ENCODE measurements around the gene C3orf33.
A peak's percentile ranks its signal among the peaks of the same experiment; 100 is the strongest.
"Not testable (repeated sequence)": the region's sequence is repeated elsewhere in the genome, so short reads cannot be mapped to it uniquely, and the experiment has no call there.

The C3orf33 gene, protein sequence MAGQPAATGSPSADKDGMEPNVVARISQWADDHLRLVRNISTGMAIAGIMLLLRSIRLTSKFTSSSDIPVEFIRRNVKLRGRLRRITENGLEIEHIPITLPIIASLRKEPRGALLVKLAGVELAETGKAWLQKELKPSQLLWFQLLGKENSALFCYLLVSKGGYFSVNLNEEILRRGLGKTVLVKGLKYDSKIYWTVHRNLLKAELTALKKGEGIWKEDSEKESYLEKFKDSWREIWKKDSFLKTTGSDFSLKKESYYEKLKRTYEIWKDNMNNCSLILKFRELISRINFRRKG

DNA sequence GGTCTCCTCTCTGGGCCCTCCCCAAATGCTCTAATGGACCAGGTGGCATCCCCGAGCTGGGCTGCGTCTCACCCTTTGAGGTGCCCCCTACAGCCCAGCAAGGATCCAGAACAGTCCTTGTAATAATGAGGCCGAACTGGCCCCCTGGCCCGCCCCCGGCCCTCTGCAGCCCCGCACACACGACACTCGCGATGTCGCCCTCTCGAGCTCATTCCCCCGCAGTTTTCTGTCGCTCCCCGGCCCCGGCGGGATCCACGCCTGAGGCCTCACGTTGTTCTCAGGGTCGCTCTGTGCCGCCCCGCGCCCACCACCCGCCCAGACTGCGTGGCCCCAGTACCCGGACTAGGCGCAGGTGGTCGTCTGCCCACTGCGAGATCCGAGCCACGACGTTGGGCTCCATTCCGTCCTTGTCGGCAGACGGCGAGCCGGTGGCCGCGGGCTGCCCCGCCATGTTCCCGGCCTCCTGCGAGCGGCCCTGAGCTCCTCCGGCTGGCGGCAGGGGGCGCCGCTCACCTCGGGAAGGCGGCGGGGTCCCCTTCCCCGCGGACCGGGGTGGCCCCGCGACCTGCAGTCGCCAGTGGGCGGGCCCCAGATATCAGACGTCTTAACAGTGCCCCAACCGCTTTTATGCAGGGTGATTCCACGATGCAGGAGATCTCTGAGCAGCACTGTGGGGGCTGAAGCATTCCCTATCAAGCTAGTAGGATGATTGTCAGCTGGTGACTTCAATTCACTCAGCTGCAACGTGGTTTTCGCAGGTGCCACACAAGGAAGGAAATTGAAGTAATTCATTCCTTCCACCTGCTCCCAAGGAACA, at the start of gene C3orf33:
Gene C3orf33 (minus strand): TSS at position 477 of the 817 bp plus-strand sequence. CDS start 26 bp downstream, at position 451.
- Histone ChIP-seq H3K4me3 (ENCODE audit: low read depth, low read length) (peak within 1 kb of the TSS; percentile 97), H3K27ac (ENCODE audit: low read depth, low read length) (peak within 1 kb of the TSS; percentile 25; the same call in 1 of the 2 replicates), H2AFZ (ENCODE audit: low read length, unreplicated experiment) (peak within 1 kb of the TSS; percentile 97), H3K79me2 (ENCODE audit: control insufficient read depth, insufficient read depth, low read length, unreplicated experiment) (no peaks in the 10 kb centered on the region), H3K27me3 (ENCODE audit: insufficient read depth, low read length) (no peaks in the 10 kb centered on the region), H3K4me1 (ENCODE audit: control insufficient read depth, insufficient read depth, low read length, unreplicated experiment) (no peaks in the 10 kb centered on the region), H3K36me3 (ENCODE audit: insufficient read depth, low read length) (no peaks in the 10 kb centered on the region)

DNA sequence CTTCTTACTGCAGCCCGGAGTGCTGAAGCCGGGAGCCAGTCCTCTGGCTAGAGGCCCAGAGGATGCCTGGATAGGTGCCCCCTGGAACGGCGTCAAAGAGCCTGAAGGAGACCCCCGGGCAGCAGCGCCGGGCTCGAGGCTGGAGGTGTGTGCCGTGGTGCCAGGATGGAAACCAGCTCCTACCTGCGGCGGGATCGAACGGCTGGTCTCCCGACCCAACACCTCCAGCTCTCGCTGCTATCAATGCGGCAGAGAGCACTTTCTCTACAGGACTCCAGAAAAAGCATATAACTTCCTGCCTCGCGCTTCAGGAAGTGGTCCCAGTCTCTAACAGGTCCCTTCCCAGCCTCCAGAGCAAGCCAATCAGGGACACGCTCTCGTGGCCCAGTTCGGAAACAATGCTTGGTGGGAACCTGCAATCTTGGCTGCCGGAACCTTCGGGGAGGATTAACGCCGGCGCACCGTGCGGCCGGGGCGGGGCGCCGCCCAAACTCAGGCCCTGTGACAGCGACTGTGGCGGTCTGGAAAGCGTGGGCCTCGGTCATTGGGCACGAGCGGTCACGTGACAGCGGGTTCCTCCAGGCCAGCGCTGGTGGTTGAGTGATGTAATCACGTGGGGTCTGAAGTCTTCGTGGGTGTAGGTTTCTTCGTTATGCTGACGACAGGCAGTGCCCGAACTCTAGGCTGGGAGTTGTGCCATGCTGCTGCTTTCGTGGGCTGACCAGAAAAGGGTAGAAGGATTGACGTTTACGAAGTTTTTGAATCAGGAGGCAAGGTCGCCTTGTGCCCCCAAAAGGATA, 48.3 kb upstream of the C3orf33 start, which contains the start of gene SLC33A1:
Gene SLC33A1 (minus strand): TSS at position 287 of the 800 bp plus-strand sequence. CDS start 430 bp downstream, outside the sequence.
- H3K79me2 ChIP-seq (ENCODE audit: control insufficient read depth, insufficient read depth, low read length, unreplicated experiment), result peaks cover 44% of the 10 kb centered on the region
- H3K27ac ChIP-seq (ENCODE audit: low read depth, low read length), result peak within 1 kb of the TSS; percentile 91

DNA sequence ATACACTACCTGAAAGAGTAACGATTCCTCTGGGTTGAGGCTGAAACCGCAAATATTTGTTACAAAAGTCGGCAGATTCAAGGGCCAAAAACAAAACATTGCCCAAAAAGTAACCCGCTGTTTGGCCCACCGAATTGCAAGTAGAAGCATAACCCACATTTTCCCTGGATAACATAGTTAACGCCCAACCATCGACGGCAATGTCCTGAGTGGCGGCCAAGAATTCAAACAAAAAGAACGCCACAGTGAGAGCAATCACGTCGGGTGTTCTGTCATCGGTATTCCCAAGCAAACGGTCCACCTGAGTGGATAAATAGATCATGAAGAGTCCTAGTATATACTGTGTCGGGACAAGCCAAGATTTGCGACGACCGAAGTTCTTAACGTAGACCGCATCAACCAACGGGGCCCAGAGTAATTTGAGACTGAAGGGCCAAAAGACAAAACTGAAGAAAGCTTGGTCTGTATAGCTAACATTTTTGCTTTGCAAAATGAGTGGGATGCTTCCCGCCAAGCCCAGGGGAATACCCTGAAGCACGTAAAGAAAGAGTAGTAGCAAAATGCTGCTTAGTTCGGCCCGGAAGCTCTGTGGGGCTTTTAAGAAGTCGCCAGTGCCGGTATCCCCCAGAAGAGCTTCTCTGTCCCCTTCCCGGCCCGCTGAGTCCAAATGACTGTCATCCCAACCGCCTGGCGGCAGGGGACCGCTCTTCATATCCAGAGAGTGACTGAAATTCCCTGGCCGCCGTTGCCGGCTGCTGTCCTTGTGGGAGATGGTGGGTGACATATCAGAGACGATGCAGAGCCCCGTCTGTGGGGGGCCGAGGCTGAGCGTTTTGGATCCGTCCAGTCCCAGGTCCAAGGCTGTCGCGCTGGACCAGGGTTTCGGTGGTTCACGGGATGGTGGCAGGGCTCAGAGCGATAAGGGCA, 47.4 kb upstream of the C3orf33 start:
- Histone ChIP-seq H3K4me1 (ENCODE audit: control insufficient read depth, insufficient read depth, low read length, unreplicated experiment) (no peaks in the 10 kb centered on the region), H3K4me3 (ENCODE audit: low read depth, low read length) (peak overlapping the region; percentile 96), H3K79me2 (ENCODE audit: control insufficient read depth, insufficient read depth, low read length, unreplicated experiment) (peaks cover 47% of the 10 kb centered on the region), H3K27me3 (ENCODE audit: insufficient read depth, low read length) (no peaks in the 10 kb centered on the region), H3K27ac (ENCODE audit: low read depth, low read length) (peak overlapping the region; percentile 49; the same call in 1 of the 2 replicates), H3K36me3 (ENCODE audit: insufficient read depth, low read length) (no peaks in the 10 kb centered on the region), H2AFZ (ENCODE audit: low read length, unreplicated experiment) (peak overlapping the region; percentile 27)

More for the DNA sequence above, 48.3 kb upstream of the C3orf33 start, which contains the start of gene SLC33A1:
- Histone ChIP-seq H3K4me1 (ENCODE audit: control insufficient read depth, insufficient read depth, low read length, unreplicated experiment) (no peaks in the 10 kb centered on the region), H3K36me3 (ENCODE audit: insufficient read depth, low read length) (no peaks in the 10 kb centered on the region), H2AFZ (ENCODE audit: low read length, unreplicated experiment) (peak within 1 kb of the TSS; percentile 91), H3K27me3 (ENCODE audit: insufficient read depth, low read length) (no peaks in the 10 kb centered on the region), H3K4me3 (ENCODE audit: low read depth, low read length) (peak within 1 kb of the TSS; percentile 96)

DNA sequence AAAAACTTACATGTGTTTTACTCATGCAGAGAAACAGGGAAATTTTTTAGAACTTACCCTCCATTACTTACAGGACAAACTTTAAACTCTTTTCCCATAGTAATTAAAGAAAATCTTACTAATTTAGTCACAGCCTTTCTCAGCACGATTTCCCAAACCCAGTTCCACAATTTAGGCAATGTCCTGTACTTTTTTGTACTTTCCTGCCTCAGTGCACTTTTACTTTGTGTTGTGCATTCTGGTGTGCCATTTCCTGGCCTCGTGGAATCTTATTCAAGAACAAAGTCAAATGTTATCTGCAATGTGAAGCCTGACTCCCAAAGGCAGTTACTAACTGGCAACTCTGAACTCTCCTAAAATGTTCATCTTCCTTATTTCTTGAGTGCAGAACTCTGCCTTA, 46.3 kb upstream of the C3orf33 start:
- Histone ChIP-seq H2AFZ (ENCODE audit: low read length, unreplicated experiment) (no peak overlapping the region), H3K27me3 (ENCODE audit: insufficient read depth, low read length) (no peaks in the 10 kb centered on the region), H3K79me2 (ENCODE audit: control insufficient read depth, insufficient read depth, low read length, unreplicated experiment) (peaks cover 53% of the 10 kb centered on the region), H3K36me3 (ENCODE audit: insufficient read depth, low read length) (no peaks in the 10 kb centered on the region; the same call in 1 of the 2 replicates), H3K4me3 (ENCODE audit: low read depth, low read length) (peak overlapping the region; percentile 96), H3K27ac (ENCODE audit: low read depth, low read length) (no peak overlapping the region), H3K4me1 (ENCODE audit: control insufficient read depth, insufficient read depth, low read length, unreplicated experiment) (no peaks in the 10 kb centered on the region)

DNA sequence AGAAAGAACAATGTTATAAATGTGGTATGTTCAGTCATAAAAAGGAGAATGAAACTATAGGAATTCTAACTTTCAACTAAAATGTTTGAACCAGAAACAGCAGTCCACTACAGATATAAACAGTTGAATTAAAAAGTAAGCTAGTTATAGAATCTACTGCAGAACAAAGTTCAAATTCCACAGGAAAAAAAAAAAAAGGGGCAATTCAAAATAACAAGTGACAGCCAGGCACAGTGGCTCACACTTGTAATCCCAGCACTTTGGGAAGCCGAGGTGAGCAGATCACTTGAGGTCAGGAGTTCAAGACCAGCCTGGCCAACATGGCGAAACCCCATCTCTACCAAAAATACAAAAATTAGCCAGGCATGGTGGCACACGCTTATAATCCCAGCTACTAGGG, 43.3 kb upstream of the C3orf33 start:
- peaks cover 59% of the 10 kb centered on the region for H3K79me2 ChIP-seq (ENCODE audit: control insufficient read depth, insufficient read depth, low read length, unreplicated experiment)
- not testable (repeated sequence) for H3K4me3 ChIP-seq (ENCODE audit: low read depth, low read length); H3K27me3 ChIP-seq (ENCODE audit: insufficient read depth, low read length); H2AFZ ChIP-seq (ENCODE audit: low read length, unreplicated experiment); H3K27ac ChIP-seq (ENCODE audit: low read depth, low read length); H3K4me1 ChIP-seq (ENCODE audit: control insufficient read depth, insufficient read depth, low read length, unreplicated experiment); H3K36me3 ChIP-seq (ENCODE audit: insufficient read depth, low read length)

DNA sequence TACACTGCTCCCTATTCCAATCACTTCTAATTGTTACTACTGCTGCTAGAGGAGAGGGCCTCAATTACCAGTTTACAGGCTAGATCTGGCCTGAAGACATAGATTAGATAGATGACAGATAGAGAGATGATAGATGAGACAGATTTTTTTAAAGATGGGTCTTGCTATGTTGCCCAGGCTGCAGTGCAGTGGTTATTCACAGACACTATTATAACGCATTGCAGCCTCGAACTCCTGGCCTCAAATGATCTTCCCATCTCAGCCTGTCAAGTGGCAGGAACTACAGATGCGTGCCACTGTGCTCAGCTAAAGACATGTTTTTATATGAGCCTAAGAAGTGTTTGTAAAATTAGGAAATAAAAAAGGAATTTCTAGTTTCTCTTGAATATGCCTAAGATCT, 41.9 kb upstream of the C3orf33 start:
- peaks cover 48% of the 10 kb centered on the region for H3K79me2 ChIP-seq (ENCODE audit: control insufficient read depth, insufficient read depth, low read length, unreplicated experiment)
- no peaks in the 10 kb centered on the region; the same call in 1 of the 2 replicates for H3K36me3 ChIP-seq (ENCODE audit: insufficient read depth, low read length)
- no peak overlapping the region for H3K27ac ChIP-seq (ENCODE audit: low read depth, low read length)
- H3K27me3 ChIP-seq (ENCODE audit: insufficient read depth, low read length), result no peaks in the 10 kb centered on the region
- H2AFZ ChIP-seq (ENCODE audit: low read length, unreplicated experiment), result no peak overlapping the region
- no peaks in the 10 kb centered on the region for H3K4me1 ChIP-seq (ENCODE audit: control insufficient read depth, insufficient read depth, low read length, unreplicated experiment)
- H3K4me3 ChIP-seq (ENCODE audit: low read depth, low read length), result no peak overlapping the region

DNA sequence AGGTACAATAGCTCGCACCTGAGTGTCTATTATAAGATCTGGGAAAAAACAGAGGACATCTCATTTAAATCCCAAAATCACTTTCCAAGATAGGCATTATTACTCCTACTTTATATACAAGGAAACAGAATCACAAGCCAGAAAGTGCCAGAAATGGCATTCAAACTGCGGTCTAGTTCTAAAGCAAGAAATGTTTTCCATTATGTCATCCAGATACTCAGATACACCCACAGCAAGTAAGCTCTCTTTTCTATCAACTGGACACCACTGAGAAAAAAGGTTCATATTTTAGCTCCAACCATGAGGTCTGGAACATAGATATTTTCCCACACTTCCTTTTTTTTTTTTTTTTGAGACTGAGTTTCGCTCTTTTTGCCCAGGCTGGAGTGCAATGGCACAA, 40.0 kb upstream of the C3orf33 start:
- H3K27ac ChIP-seq (ENCODE audit: low read depth, low read length), result no peak overlapping the region
- no peak overlapping the region for H3K4me3 ChIP-seq (ENCODE audit: low read depth, low read length)
- no peak overlapping the region for H2AFZ ChIP-seq (ENCODE audit: low read length, unreplicated experiment)
- H3K27me3 ChIP-seq (ENCODE audit: insufficient read depth, low read length), result no peaks in the 10 kb centered on the region
- H3K79me2 ChIP-seq (ENCODE audit: control insufficient read depth, insufficient read depth, low read length, unreplicated experiment), result peaks cover 31% of the 10 kb centered on the region
- no peaks in the 10 kb centered on the region for H3K4me1 ChIP-seq (ENCODE audit: control insufficient read depth, insufficient read depth, low read length, unreplicated experiment)
- no peaks in the 10 kb centered on the region; the same call in 1 of the 2 replicates for H3K36me3 ChIP-seq (ENCODE audit: insufficient read depth, low read length)

GRCh38 chr3:155843569-155843968, 37.5 kb upstream of the C3orf33 start:
- Histone ChIP-seq H3K79me2 (ENCODE audit: control insufficient read depth, insufficient read depth, low read length, unreplicated experiment) (peaks cover 16% of the 10 kb centered on the region), H3K4me1 (ENCODE audit: control insufficient read depth, insufficient read depth, low read length, unreplicated experiment) (no peaks in the 10 kb centered on the region), H3K4me3 (ENCODE audit: low read depth, low read length) (no peak overlapping the region), H3K36me3 (ENCODE audit: insufficient read depth, low read length) (no peaks in the 10 kb centered on the region; the same call in 1 of the 2 replicates), H2AFZ (ENCODE audit: low read length, unreplicated experiment) (no peak overlapping the region), H3K27ac (ENCODE audit: low read depth, low read length) (no peak overlapping the region), H3K27me3 (ENCODE audit: insufficient read depth, low read length) (no peaks in the 10 kb centered on the region)

DNA sequence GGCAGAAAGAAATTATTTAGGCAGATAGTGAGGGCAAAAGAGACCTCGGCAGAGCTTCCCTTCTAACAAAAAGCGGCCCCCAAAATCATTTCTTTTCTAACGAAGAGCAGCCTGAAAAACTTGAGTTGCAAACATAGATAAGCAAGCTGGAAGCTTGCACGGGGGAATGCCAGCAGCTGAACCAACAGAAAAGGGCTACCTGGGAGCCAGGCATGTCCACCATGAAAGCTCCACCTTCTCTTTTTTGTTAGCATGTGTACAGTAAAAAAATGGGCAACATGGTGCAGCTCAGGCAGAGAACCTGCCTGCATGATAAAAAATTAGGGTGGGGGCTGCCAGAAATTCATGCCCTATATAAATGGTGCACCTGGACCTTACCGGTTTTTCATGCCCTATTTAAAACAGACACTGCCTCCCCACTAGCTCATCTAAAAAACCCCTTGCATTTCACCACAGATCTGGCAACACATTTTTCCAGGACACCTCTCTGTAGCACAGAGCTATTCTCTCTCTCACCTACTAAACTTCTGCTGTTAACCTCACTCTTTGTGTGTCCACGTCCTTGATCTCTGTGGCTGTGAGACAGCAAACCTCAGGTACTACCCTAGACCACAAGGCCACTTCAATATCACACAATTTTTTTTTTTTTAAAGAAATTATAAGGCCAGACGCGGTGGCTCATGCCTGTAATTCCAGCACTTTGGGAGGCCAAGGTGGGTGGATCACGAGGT, 29.4 kb upstream of the C3orf33 start:
- H3K36me3 ChIP-seq (ENCODE audit: insufficient read depth, low read length), result 0 out of 2 replicates have a peak, but pooled peaks cover 3% of the 10 kb centered on the region
- no peak overlapping the region for H2AFZ ChIP-seq (ENCODE audit: low read length, unreplicated experiment)
- no peak overlapping the region for H3K27ac ChIP-seq (ENCODE audit: low read depth, low read length)
- no peaks in the 10 kb centered on the region for H3K79me2 ChIP-seq (ENCODE audit: control insufficient read depth, insufficient read depth, low read length, unreplicated experiment)
- no peaks in the 10 kb centered on the region for H3K4me1 ChIP-seq (ENCODE audit: control insufficient read depth, insufficient read depth, low read length, unreplicated experiment)
- H3K27me3 ChIP-seq (ENCODE audit: insufficient read depth, low read length), result no peaks in the 10 kb centered on the region
- H3K4me3 ChIP-seq (ENCODE audit: low read depth, low read length), result no peak overlapping the region

Data from ACC112 (cell line).